Activated CD8-positive, alpha-beta T cell treated with anti-CD3 and anti-CD28 coated beads for 36 hours (primary cell): ENCODE measurements around the gene KCNJ10. TPM values are rescaled to one million over a fixed set of nuclear protein-coding genes. Genes with fewer than 3 reads are reported as not detected.

Experiments used
- ATAC-seq: fragments of 200-7000 bp; cut with Tn5 transposase; one replicate; pipeline ENCODE4 v1.10.0; 2021; ENCODE audit warnings: mild to moderate bottlenecking, moderate library complexity
- CTCF ChIA-PET: fragments of 350-600 bp; sonication (Branson Sonifier 250); formaldehyde crosslinking; loops from one replicate; lab custom pipeline; 2021; ENCODE audit warnings: antibody characterized with exemption; lab: Charles Lee
- POLR2A ChIA-PET: fragments of 350-600 bp; sonication (Branson Sonifier 250); formaldehyde crosslinking; loops from one replicate; lab custom pipeline; 2021; ENCODE audit warnings: antibody characterized with exemption; lab: Charles Lee
- DNase-seq: peaks from one replicate; pipeline ENCODE4 v3.0.0-alpha.2; 2020
- H3K27ac Mint-ChIP-seq: one replicate; pipeline ENCODE4 v1.8.0; 2021; ENCODE audit warnings: mild to moderate bottlenecking, mixed read lengths
- H3K27me3 Mint-ChIP-seq: one replicate; pipeline ENCODE4 v1.8.0; 2021; ENCODE audit warnings: mixed read lengths
- H3K36me3 Mint-ChIP-seq: one replicate; pipeline ENCODE4 v1.8.0; 2021; ENCODE audit warnings: low read depth, mixed read lengths
- H3K4me1 Mint-ChIP-seq: one replicate; pipeline ENCODE4 v1.8.0; 2021; ENCODE audit warnings: low read depth, mixed read lengths
- H3K4me3 Mint-ChIP-seq: one replicate; pipeline ENCODE4 v1.8.0; 2021; ENCODE audit warnings: mild to moderate bottlenecking, moderate library complexity, mixed read lengths
- H3K9me3 Mint-ChIP-seq: one replicate; pipeline ENCODE4 v1.8.0; 2021; ENCODE audit warnings: mixed read lengths
- CTCF ChIP-seq: fragments of 200-600 bp; IDR thresholded peaks from one replicate; pipeline ENCODE4 v1.8.0; 2022; ENCODE audit warnings: antibody characterized with exemption, mild to moderate bottlenecking
- intact Hi-C: fragments of 100-400 bp; cut with micrococcal nuclease; formaldehyde crosslinking; loops from one replicate; pipeline ENCODE4 v1.10.0; 2022
- total RNA-seq, 2 experiments: library from RNA; stranded (reverse); gene quantifications; one replicate each; pipeline ENCODE4 v1.2.3, GENCODE V29; 2021

Gene KCNJ10
- total RNA-seq, 2 experiments from 2014 or later: 0.14 to 0.29 TPM

- no peak for ATAC-seq
- peaks cover 38% of the 10 kb centered on the region for H3K4me1 Mint-ChIP-seq
- peaks cover 4% of the 10 kb centered on the region for H3K27me3 Mint-ChIP-seq
- no peaks in the 10 kb centered on the region for H3K36me3 Mint-ChIP-seq
- POLR2A ChIA-PET: interaction anchor here (1.0 kb wide), 1 partner anchor 180 kb away, joined by 3 read pairs; no protein-coding TSS in a partner anchor
- no peak overlapping the region for H3K4me3 Mint-ChIP-seq
- CTCF ChIA-PET: interaction anchor here (0.9 to 6.7 kb wide), 8 partner anchors 13 to 272 kb away, joined by 3 to 102 read pairs (median 8); no protein-coding TSS in a partner anchor
- DNase-seq: no peak
- H3K9me3 Mint-ChIP-seq: no peaks in the 10 kb centered on the region
- intact Hi-C loops: loop anchor here (10.0 kb wide), 1 partner anchor 150 kb away; no protein-coding TSS in a partner anchor
- no peak overlapping the region for H3K27ac Mint-ChIP-seq
- no peak for TF ChIP-seq CTCF
These were observed 35.2 kb upstream of the KCNJ10 start for GRCh38 chr1:160105155-160105554.

- Mint-ChIP-seq H3K27me3 (peaks cover 4% of the 10 kb centered on the region), H3K27ac (no peak overlapping the region), H3K36me3 (no peaks in the 10 kb centered on the region), H3K4me3 (no peak overlapping the region), H3K9me3 (no peaks in the 10 kb centered on the region), H3K4me1 (peaks cover 43% of the 10 kb centered on the region)
- no peak for ATAC-seq
- no peak for DNase-seq
- ChIA-PET CTCF (interaction anchor here (0.9 to 6.7 kb wide), 8 partner anchors 14 to 272 kb away, joined by 3 to 102 read pairs (median 15); no protein-coding TSS in a partner anchor), POLR2A (interaction anchor here (1.0 to 1.2 kb wide), 2 partner anchors 10 to 180 kb away, joined by 3 read pairs; no protein-coding TSS in a partner anchor)
- intact Hi-C loops: loop anchor here (5.0 to 10.0 kb wide), 3 partner anchors 103 to 188 kb away; partner anchors contain the start of gene PEA15
- TF ChIP-seq CTCF: no peak
These were observed 34.5 kb upstream of the KCNJ10 start for GRCh38 chr1:160104486-160104885.

- Mint-ChIP-seq H3K9me3 (no peaks in the 10 kb centered on the region), H3K27ac (no peak overlapping the region), H3K4me1 (peaks cover 44% of the 10 kb centered on the region), H3K4me3 (no peak overlapping the region), H3K27me3 (peaks cover under 1% of the 10 kb centered on the region), H3K36me3 (no peaks in the 10 kb centered on the region)
- ATAC-seq (no peak), DNase-seq (no peak)
- no peak for TF ChIP-seq CTCF
- ChIA-PET CTCF (interaction anchor here (0.9 to 6.7 kb wide), 9 partner anchors 14 to 273 kb away, joined by 3 to 102 read pairs (median 13); no protein-coding TSS in a partner anchor), POLR2A (interaction anchor here (1.2 to 1.5 kb wide), 2 partner anchors 10 to 19 kb away, joined by 3 to 4 read pairs; no protein-coding TSS in a partner anchor)
- intact Hi-C loops: loop anchor here (5.0 to 10.0 kb wide), 3 partner anchors 103 to 188 kb away; partner anchors contain the start of gene PEA15
These were observed 33.9 kb upstream of the KCNJ10 start for GRCh38 chr1:160103658-160104408.

- Mint-ChIP-seq H3K36me3 (peaks cover 2% of the 10 kb centered on the region), H3K4me3 (no peak overlapping the region), H3K4me1 (peaks cover 48% of the 10 kb centered on the region), H3K9me3 (no peaks in the 10 kb centered on the region), H3K27ac (peak overlapping the region; percentile 90), H3K27me3 (no peaks in the 10 kb centered on the region)
- no peak for ATAC-seq
- no peak for TF ChIP-seq CTCF
- no peak for DNase-seq
- intact Hi-C loops: loop anchor here (5.0 to 10.0 kb wide), 3 partner anchors 105 to 190 kb away; partner anchors contain the start of gene PEA15
- ChIA-PET CTCF (interaction anchor here (0.6 to 6.7 kb wide), 34 partner anchors 8 to 296 kb away, joined by 3 to 102 read pairs (median 6); partner anchors contain the start of genes CASQ1, DCAF8, PEX19 and PIGM), POLR2A (interaction anchor here (0.7 to 1.5 kb wide), 9 partner anchors 14 to 194 kb away, joined by 3 to 6 read pairs (median 3); partner anchors contain the start of genes ATP1A2 and PEX19)
These were observed 32.0 kb upstream of the KCNJ10 start for GRCh38 chr1:160101717-160102522.
